NCI-H2029 (cell line): ENCODE results near the gene DCTN4.

Experiments used
- DNase-seq: peaks from one replicate; lab custom pipeline; 2025; lab: John Stamatoyannopoulos, UW

DCTN4 gene

DNA sequence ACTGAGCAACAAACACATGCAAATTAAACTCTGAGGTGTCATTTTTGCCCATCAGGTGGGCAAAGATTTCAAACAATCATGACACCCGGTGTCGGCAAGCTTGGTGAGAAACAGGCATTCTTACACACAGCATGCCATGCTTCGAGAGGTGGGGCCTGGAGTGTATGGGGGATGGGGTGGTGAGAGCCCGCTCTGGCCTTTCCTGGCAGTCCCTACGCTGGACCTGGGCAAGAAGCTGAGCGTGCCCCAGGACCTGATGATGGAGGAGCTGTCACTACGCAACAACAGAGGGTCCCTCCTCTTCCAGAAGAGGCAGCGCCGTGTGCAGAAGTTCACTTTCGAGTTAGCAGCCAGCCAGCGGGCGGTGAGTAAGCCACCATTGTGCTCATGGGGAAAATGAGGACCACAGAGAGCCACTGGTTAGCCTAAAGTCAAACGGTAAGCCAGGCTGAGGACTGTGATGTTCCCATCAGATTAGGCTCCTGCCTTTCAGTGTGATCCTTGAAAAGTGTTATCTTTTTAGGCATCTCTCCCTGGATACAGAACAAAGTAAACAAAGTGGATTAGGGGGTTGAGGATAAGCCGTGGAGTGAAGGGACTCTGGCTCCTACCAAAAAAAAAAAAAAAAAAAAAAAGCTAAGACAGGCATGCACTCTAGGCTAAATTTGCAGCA lies 88.4 kb downstream of the DCTN4 start:
- no peak for DNase-seq

DNA sequence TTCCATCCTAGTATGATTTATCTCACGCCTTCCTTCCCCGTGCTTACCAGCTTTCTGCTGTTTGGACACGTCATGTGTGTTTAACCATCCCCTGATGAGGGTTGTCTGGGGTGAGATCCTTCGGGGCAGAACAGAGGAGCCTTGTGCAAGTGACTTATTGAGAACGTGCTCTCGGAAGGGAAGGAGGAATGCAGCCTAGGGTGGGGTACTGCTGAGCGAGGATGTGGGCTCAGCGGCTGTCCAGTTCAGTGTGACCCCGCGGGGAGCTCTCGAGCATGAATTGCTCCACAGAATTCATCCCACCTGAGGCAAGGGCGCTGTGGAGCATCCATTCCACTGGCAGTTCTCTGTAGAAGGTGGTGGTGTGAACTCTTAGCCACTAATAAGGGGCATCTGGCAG lies 93.8 kb downstream of the DCTN4 start:
- no peak for DNase-seq

DNA sequence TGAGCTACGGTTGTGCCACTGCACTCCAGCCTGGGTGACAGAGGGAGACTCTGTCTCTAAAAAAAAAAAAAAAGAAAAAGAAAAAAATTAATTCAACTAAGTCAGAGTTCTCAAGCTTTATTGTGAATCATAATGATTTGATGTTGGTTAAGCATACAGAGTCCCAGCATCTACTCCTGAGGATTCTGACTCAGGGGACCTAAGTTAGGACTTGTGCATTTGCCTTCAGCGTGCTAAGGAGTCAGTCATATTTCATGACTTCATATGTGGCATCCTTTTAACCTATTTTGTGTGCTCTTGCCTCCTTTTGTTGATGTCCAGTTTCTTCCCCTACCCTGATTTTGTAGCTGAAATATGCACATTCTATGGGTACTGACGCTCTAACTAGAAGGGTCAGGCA lies 94.9 kb downstream of the DCTN4 start:
- no peak for DNase-seq

DNA sequence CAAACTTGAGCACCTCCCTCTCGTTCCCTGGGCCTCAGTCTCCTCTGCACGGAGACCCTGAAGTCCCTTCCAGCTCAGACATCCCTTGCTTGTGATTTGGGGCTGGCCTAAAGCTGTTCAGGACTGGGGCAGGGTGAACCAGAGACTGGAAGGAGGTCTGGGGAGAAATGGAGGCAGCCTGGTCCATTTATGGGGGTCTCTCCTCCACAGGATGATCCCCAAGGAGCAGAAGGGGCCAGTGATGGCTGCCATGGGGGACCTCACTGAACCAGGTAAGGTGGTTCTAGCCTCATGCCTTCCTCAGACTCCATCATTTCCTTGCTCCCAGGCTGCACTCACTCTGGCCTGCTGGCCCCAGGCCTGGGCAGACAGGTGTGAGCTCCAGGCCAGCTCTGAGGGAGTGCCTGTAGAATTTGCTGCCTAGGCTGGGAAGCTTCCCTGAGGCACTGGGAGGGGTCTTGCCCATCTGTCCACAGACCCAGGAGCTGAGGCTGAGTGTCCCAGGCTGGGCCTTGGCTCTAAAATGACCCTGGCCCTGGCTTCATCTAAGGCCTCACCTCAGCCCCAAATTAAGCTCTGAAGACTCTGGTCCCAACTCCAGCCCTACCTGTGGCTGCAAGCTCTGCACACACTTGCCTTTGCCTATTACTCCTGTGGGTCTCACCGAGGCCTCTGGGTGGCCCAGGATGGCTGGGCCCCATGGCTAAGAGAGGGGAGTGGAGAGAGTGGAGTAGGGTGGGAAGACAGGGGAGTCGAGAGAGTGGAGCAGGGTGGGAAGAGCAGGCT lies 95.9 kb downstream of the DCTN4 start:
- no peak for DNase-seq

DNA sequence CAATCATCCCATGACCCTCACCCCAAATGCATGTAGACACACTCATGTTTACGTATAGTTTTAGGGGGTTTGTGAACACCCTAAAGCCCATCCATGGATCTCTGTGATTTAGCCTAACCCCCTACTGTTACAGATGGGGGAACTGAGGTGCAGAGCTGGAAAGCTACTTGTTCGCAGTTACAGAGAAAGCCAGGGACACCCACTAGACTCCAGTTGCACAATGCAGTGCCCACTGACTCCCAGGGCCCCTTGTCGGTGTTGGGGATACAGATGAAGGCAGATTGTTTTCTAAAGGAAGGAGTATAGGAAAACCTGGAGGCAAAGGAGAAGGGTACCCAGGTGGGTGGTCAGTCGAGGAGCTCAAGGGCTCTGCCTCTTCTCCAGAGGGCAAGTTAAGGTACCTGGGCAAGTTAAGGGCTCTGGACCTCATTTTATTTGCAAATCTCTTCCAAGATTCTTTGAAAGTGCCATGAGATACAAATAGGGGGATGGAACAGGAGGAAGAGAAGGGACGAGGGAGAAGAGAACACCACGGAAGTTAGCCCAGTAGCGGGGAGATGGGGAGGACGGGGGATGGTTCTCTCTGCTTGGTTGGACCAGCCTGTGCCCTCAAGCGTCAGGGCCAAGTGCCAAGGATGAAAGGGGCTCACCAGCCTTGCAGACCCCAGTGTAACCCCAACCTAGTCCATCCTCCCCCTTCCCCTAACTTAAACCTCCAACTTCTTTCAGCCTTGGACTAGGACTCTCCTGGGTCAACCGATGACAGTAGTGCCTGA lies 96.8 kb downstream of the DCTN4 start:
- DNase-seq = no peak

DNA sequence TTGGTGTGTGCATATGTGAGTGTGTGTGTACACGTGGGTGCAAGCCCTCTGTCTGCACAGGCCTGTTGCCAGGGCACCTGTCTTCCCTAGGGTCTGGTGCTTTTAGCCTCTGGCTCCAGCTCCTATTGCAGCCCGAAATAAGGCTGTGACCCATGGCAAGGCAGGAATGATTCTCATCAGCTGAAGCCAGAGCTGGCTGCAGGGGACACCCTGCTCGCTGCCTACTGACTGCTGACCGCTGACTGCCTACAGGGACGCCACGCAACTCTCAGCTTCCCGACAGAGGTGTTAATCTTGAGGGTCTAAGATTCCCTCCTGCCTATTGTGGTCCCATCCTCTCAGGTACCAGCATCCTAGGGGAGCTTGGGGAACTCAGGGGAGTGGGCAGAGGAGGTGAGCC lies 97.7 kb downstream of the DCTN4 start, which contains the start of gene MYOZ3:
Gene MYOZ3 (plus strand): TSS at position 166 of the 400 bp plus-strand sequence. CDS start 1,691 bp downstream, outside the sequence.
- no peak for DNase-seq

DNA sequence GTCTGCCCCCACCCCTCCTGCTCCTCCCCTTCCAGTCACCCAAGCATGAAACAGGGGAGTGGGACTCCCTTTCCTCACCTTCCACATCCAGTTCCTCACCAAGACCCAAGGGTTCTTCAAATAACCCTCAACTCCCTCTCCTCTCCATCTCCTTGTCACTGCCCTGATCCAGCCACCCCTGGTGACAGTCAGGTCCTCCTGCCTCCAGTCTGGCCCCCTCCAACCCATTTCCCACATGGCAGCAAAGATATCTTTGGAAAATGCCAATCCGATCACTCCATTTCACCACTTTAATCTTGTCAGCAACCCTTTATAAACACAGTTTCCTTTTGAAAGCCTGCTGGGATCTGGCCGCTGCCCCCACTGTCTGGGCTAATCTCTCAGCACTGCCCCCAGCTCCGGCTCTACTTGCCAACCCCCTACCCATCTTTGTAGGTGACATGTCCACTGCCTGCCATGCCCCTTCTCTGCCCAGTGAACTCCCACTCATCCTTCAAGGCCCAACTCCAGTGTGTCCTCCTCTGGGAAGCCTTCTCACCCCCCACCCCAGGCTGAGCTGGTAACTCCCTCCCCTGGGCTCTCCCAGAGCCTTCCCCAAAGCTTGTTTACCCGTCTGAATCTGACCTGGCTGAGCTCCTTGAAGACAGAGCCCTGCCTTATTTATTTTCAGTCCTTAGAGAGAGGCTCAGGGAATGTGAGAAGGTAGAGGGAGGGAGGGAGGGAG lies 98.5 kb downstream of the DCTN4 start:
- DNase-seq = no peak

DNA sequence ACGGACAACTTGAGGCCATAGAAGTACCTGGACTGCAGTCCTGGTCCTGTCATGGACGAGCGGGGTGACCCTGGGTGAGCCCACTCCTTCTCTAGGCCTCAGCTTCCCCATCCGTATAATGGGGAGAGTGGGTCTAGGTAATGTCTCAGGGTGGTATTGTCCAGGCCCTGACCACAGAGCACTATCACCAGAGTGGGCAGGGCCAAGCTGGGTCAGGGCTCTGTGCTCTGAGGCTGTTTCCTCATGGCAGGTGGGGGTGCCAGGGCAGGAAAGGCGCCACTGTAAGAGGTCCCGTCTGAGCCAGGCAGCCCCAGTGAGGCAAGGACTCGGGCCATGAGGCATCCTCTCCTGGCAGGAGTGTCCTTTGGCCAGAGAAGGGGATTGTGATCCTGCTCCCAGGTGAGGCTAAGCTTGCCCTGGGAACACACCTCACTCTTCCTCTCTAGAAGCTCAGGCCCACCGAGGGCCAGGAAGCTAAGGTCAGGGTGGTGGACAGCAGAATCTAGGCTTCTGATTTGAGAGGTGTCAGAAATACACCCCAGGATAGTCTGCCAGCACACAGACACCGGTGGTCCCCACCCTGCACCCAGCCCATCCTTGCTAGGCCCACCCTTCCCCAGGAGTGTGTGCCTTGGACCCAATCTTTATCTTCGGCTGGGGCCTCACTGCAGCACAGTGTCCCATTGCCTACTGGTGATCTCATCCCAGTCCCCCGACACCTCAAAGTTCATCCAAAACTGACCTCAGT lies 99.3 kb downstream of the DCTN4 start:
- DNase-seq = no peak

DNA sequence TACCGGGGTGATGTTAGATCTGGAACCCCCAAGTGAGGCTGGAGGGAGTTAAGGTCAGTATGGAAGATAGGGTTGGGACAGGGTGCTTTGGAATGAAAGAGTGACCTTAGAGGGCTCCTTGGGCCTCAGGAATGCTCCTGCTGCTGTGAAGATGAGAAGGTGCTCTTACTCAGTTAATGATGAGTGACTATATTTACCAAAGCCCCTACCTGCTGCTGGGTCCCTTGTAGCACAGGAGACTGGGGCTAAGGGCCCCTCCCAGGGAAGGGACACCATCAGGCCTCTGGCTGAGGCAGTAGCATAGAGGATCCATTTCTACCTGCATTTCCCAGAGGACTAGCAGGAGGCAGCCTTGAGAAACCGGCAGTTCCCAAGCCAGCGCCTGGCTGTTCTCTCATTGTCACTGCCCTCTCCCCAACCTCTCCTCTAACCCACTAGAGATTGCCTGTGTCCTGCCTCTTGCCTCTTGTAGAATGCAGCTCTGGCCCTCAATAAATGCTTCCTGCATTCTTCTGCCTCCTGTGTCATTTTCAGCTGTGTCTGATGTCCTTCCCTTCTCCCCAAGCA lies 100.0 kb downstream of the DCTN4 start:
- no peak for DNase-seq
